PC-3 (cell line): ENCODE measurements around the gene CST11.

ENCODE experiments used
- CTCF ChIP-seq: fragments of 300-600 bp; sonication (generic); conservative IDR thresholded peaks from 2 replicates; pipeline ENCODE4 v1.5.1; 2017; ENCODE audit warnings: antibody characterized with exemption, low read depth, mild to moderate bottlenecking, low read length
- EZH2 ChIP-seq: fragments of 300-600 bp; sonication (generic); IDR thresholded peaks from one replicate; pipeline ENCODE4 v1.6.1; 2017; ENCODE audit warnings: antibody characterized with exemption, mild to moderate bottlenecking, low read length; ENCODE audit not compliant: unreplicated experiment
- EZH2phosphoT487 ChIP-seq: fragments of 300-600 bp; sonication (generic); IDR thresholded peaks from 2 replicates; pipeline ENCODE4 v1.6.1; 2018; ENCODE audit warnings: mild to moderate bottlenecking, antibody characterized with exemption, low read length, borderline replicate concordance

- TF ChIP-seq CTCF = no peak
- TF ChIP-seq EZH2 = no peak
- no peak for TF ChIP-seq EZH2phosphoT487
Measured at GRCh38 chr20:23401051-23401450, 51.6 kb downstream of the CST11 start.
